ENCODE results near the gene MED26.

The MED26 gene

GRCh38 chr19:16582486-16583261, 45.3 kb downstream of the MED26 start:
- no peaks in the 10 kb centered on the region for H3K9me3 ChIP-seq (replicated peaks in 1 of 11)
- H4K20me1 ChIP-seq, result peaks cover 82 to 100% (median 97%) of the 10 kb centered on the region in 11 experiments
- TF ChIP-seq Cebpa-rat (IDR thresholded peaks at IDR 0.05), result no peak
- H3K27ac ChIP-seq, result peak overlapping the region in 8 of 11 experiments; percentile 12 to 91 (median 78); a peak in 8 of 22 replicates
- peak overlapping the region; percentile 94 to 100 (median 99) for H3K4me2 ChIP-seq
- no peaks in the 10 kb centered on the region for H3K27me3 ChIP-seq
- peak overlapping the region in 1 of 10 experiments; percentile 55; a peak in 2 of 20 replicates for H3K4me3 ChIP-seq
- peaks cover 71 to 91% (median 86%) of the 10 kb centered on the region in 10 experiments for H3K4me1 ChIP-seq
- H3K9ac ChIP-seq, result peak overlapping the region; percentile 2 to 84 (median 66); a peak in 17 of 22 replicates
- peaks cover 17 to 47% (median 39%) of the 10 kb centered on the region in 11 experiments for H3K36me3 ChIP-seq

GRCh38 chr19:16581971-16582343, 46.0 kb downstream of the MED26 start:
- peaks cover 23 to 54% (median 46%) of the 10 kb centered on the region in 11 experiments for H3K36me3 ChIP-seq
- H3K4me2 ChIP-seq, result peak overlapping the region in 10 of 11 experiments; percentile 94 to 100 (median 99); a peak in 17 of 22 replicates
- H3K4me1 ChIP-seq, result peaks cover 64 to 83% (median 79%) of the 10 kb centered on the region in 10 experiments
- peak overlapping the region in 6 of 11 experiments; percentile 22 to 91 (median 34); a peak in 10 of 22 replicates for H3K27ac ChIP-seq
- peaks cover 82 to 100% (median 97%) of the 10 kb centered on the region in 11 experiments for H4K20me1 ChIP-seq
- no peak overlapping the region for H3K4me3 ChIP-seq
- no peak for TF ChIP-seq Cebpa-rat (IDR thresholded peaks at IDR 0.05)
- no peaks in the 10 kb centered on the region for H3K9me3 ChIP-seq (replicated peaks in 1 of 11)
- no peaks in the 10 kb centered on the region for H3K27me3 ChIP-seq
- peak overlapping the region in 10 of 11 experiments; percentile 3 to 84 (median 40); a peak in 14 of 22 replicates for H3K9ac ChIP-seq

GRCh38 chr19:16581145-16581970, 46.6 kb downstream of the MED26 start:
- peak overlapping the region in 10 of 11 experiments; percentile 12 to 99 (median 96); a peak in 17 of 22 replicates for H3K4me2 ChIP-seq
- peaks cover 82 to 100% (median 97%) of the 10 kb centered on the region in 11 experiments for H4K20me1 ChIP-seq
- peak overlapping the region in 10 of 11 experiments; percentile 3 to 79 (median 42); a peak in 14 of 22 replicates for H3K9ac ChIP-seq
- H3K4me1 ChIP-seq, result peaks cover 58 to 77% (median 73%) of the 10 kb centered on the region in 10 experiments
- H3K4me3 ChIP-seq, result no peak overlapping the region
- no peaks in the 10 kb centered on the region for H3K9me3 ChIP-seq (replicated peaks in 1 of 11)
- H3K27me3 ChIP-seq, result no peaks in the 10 kb centered on the region
- TF ChIP-seq Cebpa-rat (IDR thresholded peaks at IDR 0.05), result no peak
- H3K36me3 ChIP-seq, result peaks cover 29 to 60% (median 52%) of the 10 kb centered on the region in 11 experiments
- H3K27ac ChIP-seq, result peak overlapping the region in 7 of 11 experiments; percentile 10 to 91 (median 31); a peak in 10 of 22 replicates

- Histone ChIP-seq H3K27ac (peak overlapping the region in 3 of 11 experiments; percentile 6 to 40 (median 26); a peak in 5 of 22 replicates), H3K36me3 (peaks cover 49 to 80% (median 72%) of the 10 kb centered on the region in 11 experiments), H3K9me3 (replicated peaks in 1 of 11) (no peaks in the 10 kb centered on the region), H3K4me1 (peaks cover 55 to 66% (median 60%) of the 10 kb centered on the region in 10 experiments), H4K20me1 (peaks cover 97 to 100% (median 98%) of the 10 kb centered on the region in 11 experiments), H3K27me3 (no peaks in the 10 kb centered on the region), H3K9ac (peak overlapping the region in 6 of 11 experiments; percentile 1 to 56 (median 12); a peak in 8 of 22 replicates), H3K4me3 (no peak overlapping the region), H3K4me2 (peak overlapping the region in 9 of 11 experiments; percentile 18 to 66 (median 43); a peak in 17 of 22 replicates)
- TF ChIP-seq Cebpa-rat (IDR thresholded peaks at IDR 0.05), result no peak
Observed at GRCh38 chr19:16579381-16579780, 48.6 kb downstream of the MED26 start.

- Histone ChIP-seq H3K9me3 (replicated peaks in 1 of 11) (no peaks in the 10 kb centered on the region), H3K27me3 (no peaks in the 10 kb centered on the region), H3K9ac (peak overlapping the region in 1 of 11 experiments; percentile 40; a peak in 2 of 22 replicates), H3K4me3 (no peak overlapping the region), H3K27ac (no peak overlapping the region), H3K4me2 (no peak overlapping the region), H3K36me3 (peaks cover 53 to 90% (median 78%) of the 10 kb centered on the region in 11 experiments), H4K20me1 (peaks cover 87 to 99% (median 95%) of the 10 kb centered on the region in 11 experiments), H3K4me1 (peaks cover 54 to 65% (median 58%) of the 10 kb centered on the region in 10 experiments)
- TF ChIP-seq Cebpa-rat (IDR thresholded peaks at IDR 0.05), result no peak
Observed at GRCh38 chr19:16577531-16577985, 50.4 kb downstream of the MED26 start.

- TF ChIP-seq Cebpa-rat (IDR thresholded peaks at IDR 0.05), result no peak
- Histone ChIP-seq H3K4me3 (no peak overlapping the region), H3K9me3 (replicated peaks in 1 of 11) (no peaks in the 10 kb centered on the region), H3K9ac (no peak overlapping the region; a peak in 1 of 22 replicates), H3K27ac (no peak overlapping the region), H4K20me1 (peaks cover 81 to 93% (median 89%) of the 10 kb centered on the region in 11 experiments), H3K4me1 (peaks cover 47 to 58% (median 52%) of the 10 kb centered on the region in 10 experiments), H3K36me3 (peaks cover 53 to 84% (median 78%) of the 10 kb centered on the region in 11 experiments), H3K4me2 (no peak overlapping the region), H3K27me3 (no peaks in the 10 kb centered on the region)
Observed at GRCh38 chr19:16576690-16577530, 51.1 kb downstream of the MED26 start.

GRCh38 chr19:16575861-16576689, 51.9 kb downstream of the MED26 start:
- Histone ChIP-seq H3K27me3 (no peaks in the 10 kb centered on the region), H3K36me3 (peaks cover 52 to 75% (median 70%) of the 10 kb centered on the region in 11 experiments), H3K27ac (no peak overlapping the region), H3K4me2 (no peak overlapping the region), H3K4me3 (no peak overlapping the region), H4K20me1 (peaks cover 73 to 93% (median 82%) of the 10 kb centered on the region in 11 experiments), H3K4me1 (peaks cover 44 to 55% (median 49%) of the 10 kb centered on the region in 10 experiments), H3K9ac (peak overlapping the region in 1 of 11 experiments; percentile 8; a peak in 3 of 22 replicates), H3K9me3 (replicated peaks in 1 of 11) (no peaks in the 10 kb centered on the region)
- TF ChIP-seq Cebpa-rat (IDR thresholded peaks at IDR 0.05), result no peak
